C4-2B (cell line): ENCODE results near the gene C5orf24.

Experiments
- H3K27ac ChIP-seq: fragments of 450-650 bp; 2 replicates; pipeline ENCODE4 v1.5.1; 2017
- CTCF ChIP-seq: fragments of 450-650 bp; conservative IDR thresholded peaks from 2 replicates; pipeline ENCODE4 v1.5.1; 2017; ENCODE audit warnings: mild to moderate bottlenecking
- ZFX ChIP-seq: fragments of 450-650 bp; IDR thresholded peaks from 2 replicates; pipeline ENCODE4 v1.6.1; 2017

C5orf24 gene

GRCh38 chr5:134845852-134846640, at the start of gene C5orf24:
C5orf24 (plus strand) TSS chr5:134845968; CDS start chr5:134854901, 8,933 bp downstream.
- TF ChIP-seq ZFX, result peak; percentile 95
- no peak for TF ChIP-seq CTCF
- peak within 1 kb of the TSS; percentile 95 for H3K27ac ChIP-seq

- no peak overlapping the region for H3K27ac ChIP-seq
- TF ChIP-seq CTCF (no peak), ZFX (no peak)
Observed at GRCh38 chr5:134798468-134798867, 47.3 kb upstream of the C5orf24 start.

GRCh38 chr5:134803821-134804220, 41.9 kb upstream of the C5orf24 start:
- no peak overlapping the region for H3K27ac ChIP-seq
- TF ChIP-seq ZFX (no peak), CTCF (no peak)

- no peak for TF ChIP-seq ZFX
- no peak for TF ChIP-seq CTCF
- no peak overlapping the region for H3K27ac ChIP-seq
Observed at GRCh38 chr5:134813407-134813806, 32.4 kb upstream of the C5orf24 start.

- TF ChIP-seq CTCF (no peak), ZFX (no peak)
- no peak overlapping the region for H3K27ac ChIP-seq
Observed at GRCh38 chr5:134813827-134814226, 31.9 kb upstream of the C5orf24 start.

GRCh38 chr5:134817006-134817405, 28.8 kb upstream of the C5orf24 start:
- no peak overlapping the region for H3K27ac ChIP-seq
- TF ChIP-seq CTCF (no peak), ZFX (no peak)

GRCh38 chr5:134818776-134819175, 27.0 kb upstream of the C5orf24 start:
- peak overlapping the region; percentile 33; the same call in 1 of the 2 replicates for H3K27ac ChIP-seq
- no peak for TF ChIP-seq CTCF
- TF ChIP-seq ZFX, result no peak
